ENCODE measurements around the gene GLB1L2. TPM values are rescaled to one million over a fixed set of nuclear protein-coding genes. Genes with fewer than 3 reads are reported as not detected.

Gene GLB1L2
- total and polyA plus RNA-seq, 7 donors = 4.2 to 108 (median 30.8) TPM

DNA sequence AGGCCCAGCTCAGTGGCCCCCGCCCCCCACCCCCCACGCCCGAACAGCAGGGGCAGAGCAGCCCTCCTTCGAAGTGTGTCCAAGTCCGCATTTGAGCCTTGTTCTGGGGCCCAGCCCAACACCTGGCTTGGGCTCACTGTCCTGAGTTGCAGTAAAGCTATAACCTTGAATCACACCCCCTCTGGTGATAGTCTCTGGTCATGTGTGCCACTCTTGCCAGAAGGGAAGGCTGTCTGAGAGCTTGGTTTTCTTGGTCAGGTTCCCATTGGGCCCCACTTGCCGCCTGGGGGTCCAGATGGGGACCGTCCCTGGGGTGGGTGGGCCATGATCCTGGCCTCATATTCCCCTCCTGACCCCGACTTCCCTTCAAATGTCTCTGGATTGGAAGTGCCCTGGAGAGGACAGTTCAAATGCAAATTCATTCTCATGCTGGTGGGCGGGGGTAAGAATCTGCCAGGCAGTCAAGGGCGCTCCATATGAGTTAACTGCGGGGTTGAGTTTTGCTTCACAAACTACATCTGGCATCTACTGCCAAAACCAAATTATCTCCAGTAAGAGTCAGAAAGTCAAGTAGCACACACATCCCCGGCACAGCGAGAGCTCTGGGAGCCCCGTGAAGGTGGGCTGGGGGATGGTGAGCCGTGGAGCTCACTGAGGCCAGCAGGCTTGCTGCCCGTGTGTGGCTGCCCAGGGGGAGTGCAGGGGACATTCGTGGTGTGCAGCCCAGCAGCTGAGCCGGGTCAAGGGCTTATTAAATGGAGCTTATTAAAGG, 44.5 kb downstream of the GLB1L2 start:
- Histone ChIP-seq H3K4me1 (no peaks in the 10 kb centered on the region), H3K4me3 (no peak overlapping the region), H3K9me3 (no peaks in the 10 kb centered on the region), H3K27ac (no peak overlapping the region), H3K27me3 (no peaks in the 10 kb centered on the region), H3K36me3 (peaks cover 0 to 35% (median 4%) of the 10 kb centered on the region in 4 donors)
- WGBS, 2 donors = 83 to 90% methylated on average over 18 of the region's 18 CpGs
- DNase-seq = peak; percentile 36
- TF ChIP-seq POLR2A (IDR thresholded peaks at IDR 0.05) = no peak
- TF ChIP-seq POLR2AphosphoS5 (IDR thresholded peaks at IDR 0.05) = no peak
- TF ChIP-seq EP300 (IDR thresholded peaks at IDR 0.05) = no peak
- TF ChIP-seq, protein P1, sequence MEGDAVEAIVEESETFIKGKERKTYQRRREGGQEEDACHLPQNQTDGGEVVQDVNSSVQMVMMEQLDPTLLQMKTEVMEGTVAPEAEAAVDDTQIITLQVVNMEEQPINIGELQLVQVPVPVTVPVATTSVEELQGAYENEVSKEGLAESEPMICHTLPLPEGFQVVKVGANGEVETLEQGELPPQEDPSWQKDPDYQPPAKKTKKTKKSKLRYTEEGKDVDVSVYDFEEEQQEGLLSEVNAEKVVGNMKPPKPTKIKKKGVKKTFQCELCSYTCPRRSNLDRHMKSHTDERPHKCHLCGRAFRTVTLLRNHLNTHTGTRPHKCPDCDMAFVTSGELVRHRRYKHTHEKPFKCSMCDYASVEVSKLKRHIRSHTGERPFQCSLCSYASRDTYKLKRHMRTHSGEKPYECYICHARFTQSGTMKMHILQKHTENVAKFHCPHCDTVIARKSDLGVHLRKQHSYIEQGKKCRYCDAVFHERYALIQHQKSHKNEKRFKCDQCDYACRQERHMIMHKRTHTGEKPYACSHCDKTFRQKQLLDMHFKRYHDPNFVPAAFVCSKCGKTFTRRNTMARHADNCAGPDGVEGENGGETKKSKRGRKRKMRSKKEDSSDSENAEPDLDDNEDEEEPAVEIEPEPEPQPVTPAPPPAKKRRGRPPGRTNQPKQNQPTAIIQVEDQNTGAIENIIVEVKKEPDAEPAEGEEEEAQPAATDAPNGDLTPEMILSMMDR (IDR thresholded peaks at IDR 0.05) = no peak
- intact Hi-C loops (cut with DNase I) = no loop called here

DNA sequence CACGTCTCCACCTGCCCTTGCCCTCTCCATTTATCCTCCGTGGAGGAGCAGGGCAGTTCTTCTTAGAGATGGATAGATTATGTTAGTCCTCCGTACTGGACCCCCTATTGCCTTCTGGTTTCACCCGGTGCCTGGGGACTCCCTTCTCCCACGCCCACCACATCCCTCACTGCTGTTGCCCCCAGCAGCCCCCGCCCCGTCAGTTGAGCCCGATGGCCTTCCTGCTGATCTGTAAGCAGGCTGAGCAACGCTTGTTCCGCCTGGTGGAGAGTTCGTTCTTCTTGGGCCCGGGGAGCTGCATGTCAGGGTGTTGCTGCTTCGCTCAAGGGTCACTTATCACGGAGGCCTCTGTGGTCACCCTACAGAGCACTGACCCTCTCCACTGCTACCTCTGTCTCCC, 46.1 kb downstream of the GLB1L2 start:
- 90 to 91% methylated on average over 14 of the region's 14 CpGs for WGBS, 2 donors
- TF ChIP-seq, protein P1 (IDR thresholded peaks at IDR 0.05) = no peak
- no peak for TF ChIP-seq POLR2A (IDR thresholded peaks at IDR 0.05)
- TF ChIP-seq POLR2AphosphoS5 (IDR thresholded peaks at IDR 0.05) = no peak
- TF ChIP-seq EP300 (IDR thresholded peaks at IDR 0.05) = no peak
- no peaks in the 10 kb centered on the region for H3K4me1 ChIP-seq

DNA sequence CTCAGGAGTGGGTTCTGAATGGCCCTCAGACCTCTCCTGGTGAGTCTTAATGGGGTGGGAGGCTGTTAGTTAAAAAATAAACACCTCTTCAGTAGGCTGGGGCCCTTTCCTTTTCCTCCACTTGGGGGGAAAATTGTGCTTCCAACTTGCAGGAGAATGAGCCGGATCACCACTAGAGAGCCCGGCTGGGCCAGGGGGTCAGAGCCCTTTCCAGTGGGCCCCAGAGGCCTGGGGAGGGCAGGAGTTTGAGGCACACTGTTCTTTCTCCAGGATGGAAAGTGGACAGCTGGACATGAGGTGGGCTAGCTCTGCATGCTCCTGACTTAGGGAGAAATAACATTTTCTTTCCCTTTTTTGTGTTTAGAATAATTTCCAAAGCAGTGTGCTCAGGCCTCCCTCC, 47.5 kb downstream of the GLB1L2 start:
- TF ChIP-seq POLR2AphosphoS5 (IDR thresholded peaks at IDR 0.05) (no peak), POLR2A (IDR thresholded peaks at IDR 0.05) (no peak), EP300 (IDR thresholded peaks at IDR 0.05) (no peak)
- TF ChIP-seq, protein P1 (IDR thresholded peaks at IDR 0.05) = no peak
- H3K27ac ChIP-seq = no peak overlapping the region
- H3K9me3 ChIP-seq = no peaks in the 10 kb centered on the region
- WGBS, 2 donors = 86 to 90% methylated on average over 2 of the region's 2 CpGs
- H3K36me3 ChIP-seq = peaks cover 0 to 8% (median 0%) of the 10 kb centered on the region in 4 donors
- no peak overlapping the region for H3K4me3 ChIP-seq
- no peak for DNase-seq
- H3K27me3 ChIP-seq = no peaks in the 10 kb centered on the region
- intact Hi-C loops (cut with DNase I) = no loop called here
- no peaks in the 10 kb centered on the region for H3K4me1 ChIP-seq

More for the DNA sequence above, 46.1 kb downstream of the GLB1L2 start:
- no peaks in the 10 kb centered on the region for H3K27me3 ChIP-seq
- no peak for DNase-seq
- H3K4me3 ChIP-seq = no peak overlapping the region
- peaks cover 0 to 22% (median 4%) of the 10 kb centered on the region in 4 donors for H3K36me3 ChIP-seq
- no peak overlapping the region for H3K27ac ChIP-seq
- intact Hi-C loops (cut with DNase I) = no loop called here
- H3K9me3 ChIP-seq = no peaks in the 10 kb centered on the region

DNA sequence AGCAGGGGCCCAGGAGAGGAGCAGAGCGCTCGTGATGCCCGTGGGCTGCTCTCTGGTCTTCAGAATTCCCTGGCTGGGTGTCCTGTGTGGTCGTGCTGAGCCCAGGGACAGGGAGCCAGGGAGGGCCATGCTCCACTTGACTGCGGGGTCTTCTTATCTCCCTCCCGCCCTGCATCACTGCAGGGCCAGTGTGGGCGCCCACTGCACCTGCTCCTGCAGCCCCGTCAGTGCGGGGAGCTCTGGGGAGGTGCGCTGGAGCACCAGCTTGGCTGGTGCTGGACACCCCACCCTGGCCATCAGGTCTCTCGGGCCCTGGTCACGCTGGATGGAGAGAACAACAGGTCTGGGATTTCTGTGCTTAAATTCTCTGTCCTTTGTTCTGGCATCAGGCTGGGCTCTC, 48.4 kb downstream of the GLB1L2 start:
- WGBS, 2 donors = 80 to 88% methylated on average over 12 of the region's 12 CpGs
- no peaks in the 10 kb centered on the region for H3K4me1 ChIP-seq
- no peaks in the 10 kb centered on the region for H3K27me3 ChIP-seq
- intact Hi-C loops (cut with DNase I) = no loop called here
- no peak overlapping the region for H3K27ac ChIP-seq
- H3K4me3 ChIP-seq = no peak overlapping the region
- H3K36me3 ChIP-seq = peaks cover 0 to under 1% (median 0%) of the 10 kb centered on the region in 4 donors
- TF ChIP-seq, protein P1 (IDR thresholded peaks at IDR 0.05) = no peak
- TF ChIP-seq POLR2AphosphoS5 (IDR thresholded peaks at IDR 0.05) = peak in 1 of 4 donors; percentile 3
- H3K9me3 ChIP-seq = no peaks in the 10 kb centered on the region
- DNase-seq = no peak

Data from sigmoid colon (tissue), 7 donors.